ENCODE measurements around the gene AMPH. TPM values are rescaled to one million over a fixed set of nuclear protein-coding genes. Genes with fewer than 3 reads are reported as not detected.

The AMPH gene
- total RNA-seq, 1 experiment from 2014 or later = not detected

DNA sequence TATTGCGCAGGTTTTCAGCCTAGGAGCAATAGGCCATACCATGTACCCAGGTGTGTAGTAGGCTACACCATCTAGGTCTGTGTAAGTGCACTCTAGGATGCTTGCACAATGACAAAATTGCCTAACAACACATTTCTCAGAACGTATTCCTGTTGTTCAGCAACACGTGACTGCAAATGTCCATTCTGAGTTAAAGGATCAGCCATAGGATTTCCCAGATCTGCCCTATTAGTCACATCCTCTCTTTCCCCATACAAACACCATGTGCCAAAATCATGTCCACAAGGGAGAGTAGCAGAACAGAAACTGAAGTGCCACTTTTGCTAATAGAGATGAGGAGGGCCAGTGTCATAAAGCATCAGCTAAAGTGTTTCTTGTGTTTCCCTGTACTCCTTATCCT, 42.6 kb upstream of the AMPH start:
- no peak for TF ChIP-seq MAX (IDR thresholded peaks at IDR 0.05)
- no peak for TF ChIP-seq SIN3A (IDR thresholded peaks at IDR 0.05; ENCODE audit: low read depth)
- no peak for TF ChIP-seq YY1 (IDR thresholded peaks at IDR 0.05; ENCODE audit: extremely low read depth, insufficient replicate concordance, low read depth, low read length)
- no peak for TF ChIP-seq SP1 (IDR thresholded peaks at IDR 0.05; ENCODE audit: low read depth)
- TF ChIP-seq, protein P1, sequence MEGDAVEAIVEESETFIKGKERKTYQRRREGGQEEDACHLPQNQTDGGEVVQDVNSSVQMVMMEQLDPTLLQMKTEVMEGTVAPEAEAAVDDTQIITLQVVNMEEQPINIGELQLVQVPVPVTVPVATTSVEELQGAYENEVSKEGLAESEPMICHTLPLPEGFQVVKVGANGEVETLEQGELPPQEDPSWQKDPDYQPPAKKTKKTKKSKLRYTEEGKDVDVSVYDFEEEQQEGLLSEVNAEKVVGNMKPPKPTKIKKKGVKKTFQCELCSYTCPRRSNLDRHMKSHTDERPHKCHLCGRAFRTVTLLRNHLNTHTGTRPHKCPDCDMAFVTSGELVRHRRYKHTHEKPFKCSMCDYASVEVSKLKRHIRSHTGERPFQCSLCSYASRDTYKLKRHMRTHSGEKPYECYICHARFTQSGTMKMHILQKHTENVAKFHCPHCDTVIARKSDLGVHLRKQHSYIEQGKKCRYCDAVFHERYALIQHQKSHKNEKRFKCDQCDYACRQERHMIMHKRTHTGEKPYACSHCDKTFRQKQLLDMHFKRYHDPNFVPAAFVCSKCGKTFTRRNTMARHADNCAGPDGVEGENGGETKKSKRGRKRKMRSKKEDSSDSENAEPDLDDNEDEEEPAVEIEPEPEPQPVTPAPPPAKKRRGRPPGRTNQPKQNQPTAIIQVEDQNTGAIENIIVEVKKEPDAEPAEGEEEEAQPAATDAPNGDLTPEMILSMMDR (IDR thresholded peaks at IDR 0.05 in 2 of 3, conservative IDR thresholded peaks at IDR 0.05 in 1 of 3; ENCODE audit: borderline replicate concordance in 1 of 3, insufficient read depth in 1 of 3, low read depth in 2 of 3, low read length in 2 of 3) = no peak
- TF ChIP-seq REST (IDR thresholded peaks at IDR 0.05; ENCODE audit: low read depth) = no peak
- no peak for TF ChIP-seq EGR1 (IDR thresholded peaks at IDR 0.05; ENCODE audit: low read depth)
- TF ChIP-seq CBX3 (IDR thresholded peaks at IDR 0.05; ENCODE audit: low read depth) = no peak
- TF ChIP-seq JUND (IDR thresholded peaks at IDR 0.05) = no peak
- TF ChIP-seq RAD21 (IDR thresholded peaks at IDR 0.05; ENCODE audit: low read depth) = no peak
- peaks cover 40% of the 10 kb centered on the region for H3K27me3 ChIP-seq (ENCODE audit: insufficient read depth, low read length)
- no peak overlapping the region for H3K9ac ChIP-seq (ENCODE audit: low read length)
- no TSS peak for BruUV-seq (replicated peaks)
- no peak overlapping the region for H3K27ac ChIP-seq (ENCODE audit: low read depth, low read length)
- H3K4me1 ChIP-seq (ENCODE audit: control insufficient read depth in 1 of 2, insufficient read depth in 2 of 2, low read length in 2 of 2) = no peaks in the 10 kb centered on the region
- ChIA-PET CTCF (no interaction called here), POLR2A (no interaction called here), RAD21 (ENCODE audit: low non-redundant PET in 1 of 2, low total read pairs in 2 of 2, uncharacterized antibody in 2 of 2, unreplicated experiment in 2 of 2) (no interaction called here)
- no peaks in the 10 kb centered on the region for H3K36me3 ChIP-seq (ENCODE audit: control insufficient read depth in 1 of 2, insufficient read depth in 2 of 2, low read length in 2 of 2)
- no peaks in the 10 kb centered on the region for H3K9me2 ChIP-seq (ENCODE audit: insufficient read depth)
- H4K20me1 ChIP-seq (ENCODE audit: insufficient read depth) = no peaks in the 10 kb centered on the region
- no peaks in the 10 kb centered on the region for H3K9me3 ChIP-seq (ENCODE audit: control insufficient read depth in 1 of 2, insufficient read depth in 1 of 2, low read depth in 1 of 2, low read length in 2 of 2)
- DNase-seq (ENCODE audit: low read depth, low spot score) (no peak), ATAC-seq (no peak)
- no peak overlapping the region for H2AFZ ChIP-seq (ENCODE audit: low read depth, low read length, poor library complexity, severe bottlenecking)
- H3K4me3 ChIP-seq (replicated peaks in 1 of 2; ENCODE audit: low read depth in 1 of 2, low read length in 2 of 2) = no peak overlapping the region
- no peak overlapping the region for H3K4me2 ChIP-seq (ENCODE audit: low read length)
- intact Hi-C loops (cut with micrococcal nuclease) = no loop called here
- no peaks in the 10 kb centered on the region for H3K79me2 ChIP-seq (ENCODE audit: insufficient read depth, low read length)

Measured in HCT116 (cell line).